OCI-LY1 (cell line): ENCODE measurements around the gene HYI.

Experiments used
- EZH2 ChIP-seq: fragments of 200-600 bp; sonication (generic), shearing (Covaris generic); IDR thresholded peaks from 2 replicates; pipeline ENCODE4 v1.8.0; 2017; ENCODE audit warnings: borderline replicate concordance, mixed run types, mild to moderate bottlenecking, antibody characterized with exemption, low read length, moderate library complexity, mixed read lengths
- TF ChIP-seq, protein P1 (sequence below): fragments of 200-600 bp; sonication (generic), shearing (Covaris generic); IDR thresholded peaks from 2 replicates; pipeline ENCODE4 v1.5.1; 2017; ENCODE audit warnings: mild to moderate bottlenecking, antibody characterized with exemption, low read length, moderate library complexity, mixed read lengths

DNA sequence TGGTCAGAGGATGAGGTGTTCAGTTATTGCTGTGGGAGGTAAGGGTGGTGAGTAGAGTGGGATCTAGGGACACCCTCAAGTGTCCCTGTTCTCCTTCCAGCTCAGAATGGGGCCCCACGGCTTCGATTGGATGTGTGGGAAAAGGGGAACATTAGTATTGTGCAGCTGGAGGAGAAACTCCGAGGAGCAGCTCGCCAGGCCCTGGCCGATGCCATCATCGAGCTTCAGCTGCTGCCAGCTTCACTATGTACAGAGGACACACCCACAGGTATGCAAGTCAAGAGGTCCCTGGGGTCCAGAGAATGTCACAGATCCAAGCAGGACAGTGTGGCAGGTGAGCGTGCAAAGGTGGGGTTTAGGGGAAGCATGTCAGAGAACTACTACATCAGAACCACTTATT, 13.9 kb downstream of the HYI start:
- TF ChIP-seq, protein P1, sequence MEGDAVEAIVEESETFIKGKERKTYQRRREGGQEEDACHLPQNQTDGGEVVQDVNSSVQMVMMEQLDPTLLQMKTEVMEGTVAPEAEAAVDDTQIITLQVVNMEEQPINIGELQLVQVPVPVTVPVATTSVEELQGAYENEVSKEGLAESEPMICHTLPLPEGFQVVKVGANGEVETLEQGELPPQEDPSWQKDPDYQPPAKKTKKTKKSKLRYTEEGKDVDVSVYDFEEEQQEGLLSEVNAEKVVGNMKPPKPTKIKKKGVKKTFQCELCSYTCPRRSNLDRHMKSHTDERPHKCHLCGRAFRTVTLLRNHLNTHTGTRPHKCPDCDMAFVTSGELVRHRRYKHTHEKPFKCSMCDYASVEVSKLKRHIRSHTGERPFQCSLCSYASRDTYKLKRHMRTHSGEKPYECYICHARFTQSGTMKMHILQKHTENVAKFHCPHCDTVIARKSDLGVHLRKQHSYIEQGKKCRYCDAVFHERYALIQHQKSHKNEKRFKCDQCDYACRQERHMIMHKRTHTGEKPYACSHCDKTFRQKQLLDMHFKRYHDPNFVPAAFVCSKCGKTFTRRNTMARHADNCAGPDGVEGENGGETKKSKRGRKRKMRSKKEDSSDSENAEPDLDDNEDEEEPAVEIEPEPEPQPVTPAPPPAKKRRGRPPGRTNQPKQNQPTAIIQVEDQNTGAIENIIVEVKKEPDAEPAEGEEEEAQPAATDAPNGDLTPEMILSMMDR: no peak
- TF ChIP-seq EZH2: no peak
